ENCODE measurements around the gene ITGAL.

ITGAL gene

DNA sequence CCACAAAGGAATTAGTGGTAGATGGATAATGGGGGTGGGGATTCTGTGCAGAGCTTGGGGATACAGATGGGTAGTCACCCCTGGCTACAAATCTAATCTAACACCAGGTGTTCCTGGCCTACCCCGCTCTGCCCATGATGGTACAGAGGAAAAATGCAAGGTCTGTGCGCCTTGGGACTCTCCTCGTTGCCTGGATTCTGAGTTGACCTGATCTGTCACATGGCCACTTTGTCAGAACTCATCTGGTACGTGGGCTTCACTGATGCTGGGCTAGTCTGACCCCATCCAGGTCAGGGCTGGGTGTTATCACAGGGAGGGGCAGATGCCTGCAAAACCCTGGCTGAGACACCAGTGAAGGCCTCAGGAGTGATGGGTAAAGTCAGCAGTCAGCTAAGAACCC is 80.4 kb downstream of the ITGAL start:
- no peak for DNase-seq

GRCh38 chr16:30553393-30553899 is 80.9 kb downstream of the ITGAL start:
- no peak for DNase-seq

- no peak for DNase-seq
These were observed 82.2 kb downstream of the ITGAL start for GRCh38 chr16:30554557-30555314.

GRCh38 chr16:30555315-30556124 is 83.0 kb downstream of the ITGAL start:
- DNase-seq = no peak

- DNase-seq = no peak
These were observed 83.6 kb downstream of the ITGAL start for GRCh38 chr16:30556125-30556473.

DNA sequence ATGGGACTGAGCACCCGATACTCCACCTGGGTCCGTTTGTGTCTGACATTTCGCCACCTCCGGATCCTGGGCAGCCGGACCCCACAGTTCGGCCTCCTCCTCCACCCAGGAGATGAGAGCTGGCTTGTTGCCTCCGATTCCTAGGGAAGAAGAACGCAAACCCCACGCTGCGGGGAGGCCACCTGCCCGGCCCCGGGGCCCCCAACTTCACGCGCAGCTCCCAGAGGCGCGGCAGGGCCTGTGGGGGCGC is 85.1 kb downstream of the ITGAL start:
- DNase-seq = no peak

DNA sequence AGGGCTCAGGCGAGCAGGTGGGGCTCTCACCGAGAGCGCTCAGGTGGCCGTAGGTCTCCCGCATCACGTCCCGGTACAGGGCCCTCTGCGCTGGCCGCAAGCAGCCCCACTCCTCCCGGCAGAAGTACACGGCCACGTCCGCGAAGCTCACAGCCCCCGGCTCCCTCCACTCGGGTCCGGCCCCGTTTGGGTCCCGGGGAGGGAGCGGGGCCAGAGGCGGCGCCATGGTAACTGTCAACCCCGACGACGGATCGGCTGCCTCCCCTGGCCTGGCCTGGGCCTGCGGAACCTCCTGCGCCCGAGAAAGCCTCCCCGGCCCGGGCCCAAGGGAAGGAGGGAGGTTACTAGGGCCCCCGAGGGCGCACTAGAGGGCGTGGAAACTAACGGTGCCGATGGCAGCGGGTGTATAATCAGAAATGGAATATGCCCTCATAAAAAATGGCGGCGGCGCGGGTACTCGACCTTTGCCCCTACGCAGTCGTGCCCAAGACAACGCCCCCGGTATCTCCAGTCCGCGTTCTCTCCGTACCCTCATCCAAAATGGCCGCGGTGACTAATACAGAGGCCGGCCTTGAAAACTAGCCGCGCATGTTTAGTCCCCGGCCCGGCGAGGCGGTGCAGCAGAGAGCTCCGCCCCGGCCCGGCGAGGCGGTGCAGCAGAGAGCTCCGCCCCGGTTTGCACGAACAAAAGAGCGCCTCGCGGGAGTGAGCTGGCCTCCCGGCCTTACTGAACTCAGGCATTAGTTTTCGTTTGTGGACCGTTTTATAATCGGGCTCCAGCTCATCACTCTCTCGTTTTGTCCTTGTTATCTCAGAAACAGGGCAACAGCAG is 85.6 kb downstream of the ITGAL start, which contains the start of gene ZNF764:
TSS of gene ZNF764 (minus strand) at position 418 of the 832 bp plus-strand sequence. CDS start at position 226, 192 bp downstream.
- DNase-seq = peak; percentile 96

DNA sequence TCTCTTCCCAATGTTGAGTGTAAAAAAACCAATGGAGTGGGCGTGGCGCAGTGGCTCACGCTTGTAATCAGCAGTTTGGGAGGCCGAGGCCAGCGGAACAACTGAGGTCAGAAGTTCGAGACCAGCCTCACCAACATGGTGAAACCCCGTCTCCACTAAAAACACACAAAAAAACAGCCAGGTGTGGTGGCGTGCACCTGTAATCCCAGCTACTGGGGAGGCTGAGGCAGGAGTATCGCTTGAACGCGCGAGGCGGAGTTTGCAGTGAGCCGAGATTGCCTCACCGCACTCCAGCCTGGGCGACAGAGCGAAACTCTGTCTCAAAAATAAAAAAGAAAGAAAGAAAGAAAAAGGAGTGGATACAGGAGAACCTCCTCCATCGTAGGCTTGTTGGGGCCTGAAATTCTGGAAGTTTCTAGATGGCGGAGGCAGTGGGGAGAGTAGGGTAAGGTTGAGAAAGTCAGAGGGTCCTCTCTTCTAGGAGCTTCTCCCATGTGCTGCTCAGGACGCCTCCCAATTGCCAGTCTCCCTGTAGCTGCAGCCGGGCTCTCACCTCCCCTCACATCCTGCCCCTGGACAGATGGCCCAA is 86.3 kb downstream of the ITGAL start:
- DNase-seq = no peak

DNA sequence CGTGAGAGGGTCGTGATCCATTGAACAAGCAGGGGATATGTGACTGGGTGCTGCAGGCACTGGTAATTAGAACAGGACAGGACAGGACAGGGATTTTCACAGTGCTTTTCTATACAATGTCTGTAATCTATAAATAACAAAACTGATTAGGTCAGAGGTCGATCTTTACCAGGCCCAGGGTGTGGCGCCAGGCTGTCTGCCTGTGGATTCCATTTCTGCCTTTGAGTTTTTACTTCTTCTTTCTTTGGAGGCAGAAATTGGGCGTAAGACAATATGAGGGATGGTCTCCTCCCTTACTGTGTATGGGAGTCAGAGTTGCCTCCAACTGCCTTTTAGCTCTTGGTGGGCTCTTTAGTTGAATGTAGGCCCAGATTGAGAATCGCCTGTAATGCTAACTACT is 87.1 kb downstream of the ITGAL start:
- DNase-seq = no peak

DNA sequence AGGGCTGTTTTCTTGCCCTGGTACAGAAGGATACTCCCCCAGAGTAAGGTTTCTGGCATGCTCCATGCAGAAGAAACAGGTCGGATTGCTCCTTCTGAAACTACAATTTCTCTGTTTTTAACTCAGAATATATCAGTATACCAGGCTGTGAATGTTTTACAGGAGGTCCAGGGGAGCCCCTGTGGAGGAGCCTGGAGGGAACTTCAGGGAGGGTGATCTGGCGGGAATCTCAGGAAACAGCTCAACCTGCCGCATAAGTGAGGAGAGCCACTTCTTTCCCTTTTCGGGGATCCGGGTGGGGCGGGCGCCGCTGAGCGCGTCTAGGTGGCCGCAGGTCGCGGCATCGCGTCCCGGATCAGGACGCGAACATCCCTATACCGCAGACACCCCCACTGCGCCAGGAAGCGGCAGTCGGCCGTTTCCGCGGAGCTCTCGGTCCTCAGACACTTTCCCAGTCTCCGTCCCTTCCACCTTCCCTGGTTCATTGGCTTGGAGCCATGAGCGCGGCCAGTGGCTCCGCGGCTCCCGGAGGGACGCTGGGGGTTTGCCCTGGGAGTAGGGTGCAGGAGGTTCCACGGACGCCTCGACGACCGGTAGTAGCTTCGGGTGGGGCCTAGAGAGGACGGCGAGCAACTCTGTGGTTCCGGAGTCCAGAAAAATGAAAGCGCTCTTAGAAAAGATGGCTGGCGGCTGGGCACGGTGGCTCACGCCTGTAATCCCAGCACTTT is 88.7 kb downstream of the ITGAL start:
- no peak for DNase-seq

- DNase-seq = no peak
These were observed 89.5 kb downstream of the ITGAL start for GRCh38 chr16:30562021-30562420.

- no peak for DNase-seq
These were observed 93.0 kb downstream of the ITGAL start for GRCh38 chr16:30565526-30565925.

- no peak for DNase-seq
These were observed 93.4 kb downstream of the ITGAL start for GRCh38 chr16:30565984-30566383.

GRCh38 chr16:30566531-30566930 is 94.0 kb downstream of the ITGAL start:
- DNase-seq = no peak

- DNase-seq = no peak
These were observed 94.8 kb downstream of the ITGAL start for GRCh38 chr16:30567160-30567990.

GRCh38 chr16:30567991-30568638 is 95.6 kb downstream of the ITGAL start:
- no peak for DNase-seq

GRCh38 chr16:30569281-30569680 is 96.7 kb downstream of the ITGAL start:
- no peak for DNase-seq

DNA sequence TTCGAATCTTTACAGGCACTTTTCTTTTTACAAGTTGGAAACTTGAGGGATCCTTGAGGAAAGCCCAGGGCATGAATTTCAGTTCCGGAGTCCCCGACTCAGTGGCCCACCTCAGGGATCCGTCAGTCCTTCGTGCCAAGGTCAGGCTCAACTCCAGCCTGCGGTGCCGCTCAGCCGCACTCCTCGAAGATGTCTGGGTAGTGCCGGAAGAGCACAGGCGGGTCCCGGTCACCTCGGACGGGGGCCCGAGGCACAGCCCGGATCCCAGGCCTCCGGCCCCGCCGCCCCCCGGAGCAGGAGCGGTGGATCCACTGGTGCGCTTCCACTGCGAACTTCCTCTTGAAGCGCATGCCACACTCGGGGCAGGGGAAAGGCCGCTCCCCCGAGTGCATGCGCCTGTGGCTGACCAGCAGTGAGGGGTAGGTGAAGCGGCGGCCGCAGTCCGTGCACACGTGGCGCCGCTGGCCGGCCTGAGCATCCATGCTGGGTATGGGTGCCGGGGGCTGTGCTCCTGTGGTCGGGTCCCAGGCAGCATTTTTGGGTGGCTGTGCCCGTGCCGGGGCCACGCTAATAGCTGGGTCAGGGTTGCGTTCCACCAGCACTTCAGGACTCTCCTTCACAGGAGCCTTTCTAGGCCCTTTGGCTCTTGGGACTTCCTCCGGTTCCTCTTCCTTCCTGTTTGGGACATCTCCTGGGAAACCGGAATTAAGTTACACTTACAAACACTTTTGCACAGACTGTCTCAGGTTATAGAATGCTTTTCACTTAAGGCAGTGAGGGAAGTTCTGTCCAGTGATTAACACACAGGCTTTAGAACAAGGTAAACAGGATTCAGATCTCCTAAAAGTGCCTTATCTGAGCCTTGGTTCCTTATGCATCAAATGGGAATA is 97.4 kb downstream of the ITGAL start:
- no peak for DNase-seq

DNA sequence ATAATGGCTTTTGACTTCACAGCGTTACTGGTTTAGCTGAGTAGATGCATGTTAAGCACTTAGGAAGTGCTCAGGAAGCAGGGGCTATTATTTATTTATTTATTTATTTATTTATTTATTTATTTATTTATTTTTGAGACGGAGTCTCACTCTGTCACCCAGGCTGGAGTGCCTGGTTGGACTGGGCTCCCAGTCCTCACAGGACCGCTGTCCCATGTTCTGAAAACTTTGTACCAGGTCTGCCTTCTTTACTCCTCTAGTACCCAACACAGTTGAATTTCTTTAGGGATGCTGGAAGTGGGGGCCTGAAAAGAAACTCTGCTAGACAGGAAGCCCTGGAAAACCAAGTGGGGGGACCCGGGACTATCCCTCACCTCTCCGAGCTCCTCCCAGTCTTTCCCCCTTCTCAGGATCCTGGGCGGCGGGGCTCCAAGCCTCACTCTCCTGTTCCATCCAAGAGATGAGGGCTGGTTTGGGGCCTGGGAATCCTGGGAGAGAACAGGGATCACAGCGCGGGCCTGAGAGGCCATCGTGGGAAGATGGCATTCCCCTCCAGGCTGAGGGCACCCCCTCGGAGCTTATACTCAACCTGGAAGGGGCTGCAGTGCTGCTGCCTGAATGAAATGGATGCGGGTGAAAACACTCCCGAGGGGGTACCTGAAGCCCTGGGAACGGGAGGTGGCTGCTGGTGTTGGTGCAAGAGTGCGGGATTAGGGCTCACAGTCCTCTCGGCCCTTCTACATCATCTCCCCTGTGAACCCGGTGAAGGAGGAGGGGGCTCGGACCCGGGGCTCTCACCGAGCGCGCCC is 98.3 kb downstream of the ITGAL start:
- no peak for DNase-seq
